HL-60/S4 treated with phorbol 12-myristate 13-acetate at 8.2 ng/mL for 4 days and 3 days (cell line): Measurements from ENCODE around the gene DTX1.

ENCODE experiments used
- in situ Hi-C: fragments of 300-500 bp; cut with MboI; formaldehyde crosslinking; loops from 2 replicates; pipeline ENCODE4 v1.15.0; 2022; ENCODE audit warnings: low sequenced_read_pairs

Gene DTX1

DNA sequence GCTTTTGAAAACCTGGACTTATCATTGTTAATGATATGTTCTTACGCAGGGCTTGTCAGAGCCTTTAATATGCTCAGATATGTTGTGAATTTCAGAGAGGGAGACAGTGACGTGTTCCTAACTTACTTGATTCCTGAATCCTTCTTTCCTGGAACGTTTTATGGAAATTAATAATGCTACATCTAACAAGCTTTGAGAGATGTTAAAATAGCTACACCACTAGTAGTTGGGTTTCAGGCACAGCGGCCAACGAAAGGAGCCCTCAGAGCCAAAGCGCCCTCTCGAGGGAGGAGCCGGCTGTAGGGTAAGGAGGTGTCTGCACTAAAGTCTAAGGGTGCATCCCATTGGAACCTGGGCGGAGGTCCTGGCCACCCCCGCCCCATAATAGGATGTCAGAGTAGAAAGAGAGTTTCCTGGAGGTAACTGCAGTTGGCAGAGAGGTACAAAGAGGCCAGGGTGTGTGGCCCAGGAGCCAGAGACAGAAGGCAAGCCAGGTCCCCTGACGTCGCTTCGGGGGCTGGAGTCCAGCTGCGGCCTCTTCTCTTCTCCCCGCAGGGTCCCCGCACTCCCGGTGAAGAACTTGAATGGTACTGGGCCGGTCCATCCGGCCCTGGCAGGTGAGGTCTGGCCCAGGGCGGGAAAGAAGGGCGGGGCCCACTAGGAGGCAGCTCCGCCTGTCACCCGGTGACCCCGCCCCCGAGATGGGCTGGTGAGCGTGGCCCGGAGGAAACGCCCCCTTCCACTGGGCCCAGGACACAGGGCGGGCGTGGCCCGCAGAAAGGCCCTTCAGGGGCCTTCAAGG is 36.3 kb downstream of the DTX1 start:
- in situ Hi-C loops, result no loop called here

DNA sequence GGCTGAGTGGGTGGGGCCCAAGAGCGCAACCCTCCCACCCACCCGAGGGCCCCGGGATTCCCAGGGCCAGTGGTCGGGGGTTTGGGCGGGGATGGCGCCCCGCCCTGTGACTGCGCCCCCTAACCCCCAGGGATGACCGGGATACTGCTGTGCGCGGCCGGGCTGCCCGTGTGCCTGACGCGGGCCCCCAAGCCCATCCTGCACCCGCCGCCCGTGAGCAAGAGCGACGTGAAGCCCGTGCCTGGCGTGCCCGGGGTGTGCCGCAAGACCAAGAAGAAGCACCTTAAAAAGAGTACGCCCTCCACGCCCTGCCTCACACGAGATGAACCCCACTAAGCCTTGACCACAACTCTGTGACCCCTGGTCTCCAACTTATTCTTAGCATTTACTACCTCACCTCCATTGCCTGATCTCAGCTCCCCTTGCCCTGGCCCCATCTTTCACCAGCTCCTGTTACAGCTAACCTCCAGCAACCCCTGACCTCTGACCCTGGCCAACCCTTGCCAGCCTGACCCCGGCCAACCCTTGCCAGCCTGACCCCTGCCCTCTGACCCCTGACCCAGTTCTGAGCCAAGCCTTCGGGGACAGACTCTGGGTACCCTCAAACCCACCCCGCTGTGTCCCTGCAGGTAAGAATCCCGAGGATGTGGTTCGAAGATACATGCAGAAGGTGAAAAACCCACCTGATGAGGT is 37.0 kb downstream of the DTX1 start:
- in situ Hi-C loops, result no loop called here

DNA sequence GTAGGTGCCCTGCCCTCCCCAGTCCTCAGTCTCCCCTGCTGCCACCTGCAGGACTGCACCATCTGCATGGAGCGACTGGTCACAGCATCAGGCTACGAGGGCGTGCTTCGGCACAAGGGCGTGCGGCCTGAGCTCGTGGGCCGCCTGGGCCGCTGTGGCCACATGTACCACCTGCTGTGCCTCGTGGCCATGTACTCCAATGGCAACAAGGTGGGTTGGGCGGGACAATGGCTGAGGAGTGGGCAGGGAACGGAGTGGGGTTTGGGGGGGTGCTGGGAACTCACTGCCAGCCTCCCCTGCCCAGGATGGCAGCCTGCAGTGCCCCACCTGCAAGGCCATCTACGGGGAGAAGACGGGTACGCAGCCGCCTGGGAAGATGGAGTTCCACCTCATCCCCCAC is 38.2 kb downstream of the DTX1 start:
- in situ Hi-C loops, result no loop called here

DNA sequence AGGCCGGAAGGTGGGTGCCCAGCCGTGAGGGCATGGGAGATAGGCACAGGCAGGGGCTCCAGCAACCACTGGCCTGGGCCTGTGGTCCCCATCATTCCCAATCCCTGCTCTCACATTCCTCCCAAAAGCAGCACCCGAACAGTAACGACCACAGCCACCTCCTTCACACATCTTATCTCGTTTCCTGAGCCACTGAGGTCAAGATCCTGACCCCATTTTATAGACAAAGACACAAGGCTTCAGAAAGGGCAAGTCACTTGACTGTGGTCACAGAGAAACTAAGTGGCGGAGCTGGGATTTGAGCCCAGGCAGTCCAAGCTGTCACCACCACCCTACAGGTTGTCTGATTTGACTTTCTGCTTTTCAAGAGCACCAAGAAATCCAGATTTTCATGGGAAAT is 38.9 kb downstream of the DTX1 start:
- in situ Hi-C loops, result no loop called here

DNA sequence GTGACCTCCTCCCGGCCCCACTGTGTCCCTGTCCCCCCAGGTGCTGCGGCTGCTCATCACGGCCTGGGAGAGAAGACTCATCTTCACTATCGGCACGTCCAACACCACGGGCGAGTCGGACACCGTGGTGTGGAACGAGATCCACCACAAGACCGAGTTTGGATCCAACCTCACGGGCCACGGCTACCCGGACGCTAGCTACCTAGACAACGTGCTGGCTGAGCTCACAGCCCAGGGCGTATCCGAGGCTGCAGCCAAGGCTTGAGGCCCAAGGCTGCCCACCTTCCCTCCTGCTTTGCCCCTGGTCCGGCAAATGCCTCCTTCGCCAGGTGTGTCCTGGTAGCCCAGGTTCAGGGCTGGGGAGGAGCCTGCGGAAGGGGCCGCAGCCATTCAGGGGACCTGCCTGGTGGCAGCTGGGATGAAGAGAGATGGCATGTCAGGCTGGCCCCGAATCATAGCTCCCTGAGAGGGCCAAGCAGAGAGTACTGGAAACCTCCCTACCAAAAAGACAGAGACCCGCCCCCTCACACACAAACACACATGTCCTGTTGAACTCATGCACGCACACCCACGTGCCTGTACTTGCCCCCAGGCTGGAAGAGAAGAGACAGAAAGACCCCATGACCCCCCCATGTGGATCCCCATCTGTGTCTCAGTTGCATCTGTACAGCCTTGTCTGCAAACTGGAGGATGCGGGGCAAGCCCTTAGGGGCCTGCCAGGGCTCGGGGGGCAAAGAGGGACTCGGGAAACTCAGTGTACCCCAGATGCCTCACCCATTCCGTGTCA is 40.3 kb downstream of the DTX1 start:
- in situ Hi-C loops, result no loop called here

DNA sequence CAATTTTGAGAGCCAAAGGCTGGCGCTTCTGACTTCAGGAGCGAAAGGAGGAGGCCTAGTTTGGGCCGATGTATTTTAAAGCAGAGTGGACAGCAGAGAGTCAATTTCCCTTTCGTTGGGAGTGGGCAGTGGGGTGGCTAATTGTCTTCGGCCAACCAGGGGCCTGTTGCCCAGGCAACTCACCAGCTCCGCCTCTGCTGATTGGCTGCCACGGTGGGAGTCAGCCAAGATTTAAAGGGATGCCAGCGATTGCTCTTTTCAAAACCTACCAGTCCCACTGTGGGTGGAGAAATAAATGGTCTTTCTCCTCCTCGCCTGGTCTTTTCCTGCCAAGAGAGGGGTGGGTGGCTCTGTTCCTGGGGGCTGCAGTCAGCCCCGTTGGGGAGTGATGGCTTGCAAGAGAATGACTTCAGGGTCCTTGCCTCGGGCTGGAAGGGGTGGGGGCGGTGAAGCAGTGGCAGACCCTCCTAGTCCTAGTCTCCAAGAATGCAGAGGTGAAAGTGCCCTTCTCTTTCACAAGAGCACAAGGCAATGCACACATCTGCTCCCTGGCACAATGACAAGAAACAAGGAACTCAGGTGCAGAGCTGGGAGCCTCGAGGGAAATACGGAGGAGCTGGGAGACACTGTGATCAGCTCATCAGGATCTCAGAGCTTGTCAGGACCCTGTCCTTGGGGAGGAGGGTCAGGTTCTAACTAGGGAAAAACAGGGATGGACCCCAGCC is 41.3 kb downstream of the DTX1 start:
- in situ Hi-C loops, result no loop called here

GRCh38 chr12:113098441-113099028 is 42.0 kb downstream of the DTX1 start:
- in situ Hi-C loops, result no loop called here

- in situ Hi-C loops, result no loop called here
These were observed 42.8 kb downstream of the DTX1 start for GRCh38 chr12:113099364-113099763.

- in situ Hi-C loops, result no loop called here
These were observed 43.2 kb downstream of the DTX1 start for GRCh38 chr12:113099764-113100163.

DNA sequence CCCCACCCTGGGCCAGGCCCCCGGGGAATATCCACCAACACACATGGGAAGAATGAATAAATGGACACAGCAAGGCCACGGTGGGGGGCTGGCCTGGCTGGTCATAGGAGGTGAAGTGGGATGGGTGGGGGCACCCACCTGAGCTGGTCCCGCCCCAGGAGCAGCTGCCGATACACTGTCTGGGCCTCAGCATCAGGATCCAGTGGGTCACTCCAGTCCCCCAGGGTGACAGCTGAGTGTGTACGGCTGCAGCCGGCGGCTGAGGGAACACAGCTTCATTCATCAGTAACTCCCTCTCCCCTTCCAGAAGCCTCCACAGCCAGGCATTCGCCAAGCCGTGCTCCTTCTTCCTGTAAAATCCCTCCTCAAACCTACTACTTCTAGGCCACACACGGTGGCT is 45.2 kb downstream of the DTX1 start:
- in situ Hi-C loops, result no loop called here

- in situ Hi-C loops, result no loop called here
These were observed 46.3 kb downstream of the DTX1 start for GRCh38 chr12:113102811-113103210.

DNA sequence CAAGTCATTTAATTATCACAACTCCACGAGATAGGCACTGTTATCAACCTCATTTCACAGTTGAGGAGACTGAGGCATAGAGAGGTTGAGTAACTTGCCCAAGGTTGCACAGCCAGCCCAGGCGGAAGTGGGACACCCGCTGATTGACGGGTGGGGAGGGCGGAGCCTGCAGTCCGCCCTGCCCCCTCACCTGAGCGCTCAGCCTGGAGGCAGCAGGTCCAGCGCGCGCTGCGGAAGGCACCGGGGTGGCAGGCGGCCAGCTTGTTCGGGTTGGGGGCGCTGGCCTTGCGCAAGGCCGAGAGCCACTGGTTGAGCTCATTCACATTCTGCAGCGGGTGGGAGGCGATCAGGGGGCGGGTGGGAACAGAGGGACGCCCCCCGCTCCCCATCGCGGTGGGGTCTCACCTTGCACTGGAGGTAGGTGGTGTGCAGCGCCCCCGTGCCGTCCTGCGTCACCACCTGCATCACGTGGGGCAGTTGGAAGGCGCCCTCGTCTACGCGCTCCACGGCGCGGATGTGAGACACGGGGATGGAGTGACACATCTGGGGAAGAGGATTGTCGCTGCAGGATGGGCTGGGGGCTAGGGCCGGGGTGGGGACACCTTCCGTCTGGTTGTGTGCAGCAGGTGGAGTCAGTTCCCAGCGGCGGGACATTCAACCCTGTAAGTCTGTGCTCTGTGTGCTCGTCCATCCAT is 47.4 kb downstream of the DTX1 start:
- in situ Hi-C loops, result no loop called here

DNA sequence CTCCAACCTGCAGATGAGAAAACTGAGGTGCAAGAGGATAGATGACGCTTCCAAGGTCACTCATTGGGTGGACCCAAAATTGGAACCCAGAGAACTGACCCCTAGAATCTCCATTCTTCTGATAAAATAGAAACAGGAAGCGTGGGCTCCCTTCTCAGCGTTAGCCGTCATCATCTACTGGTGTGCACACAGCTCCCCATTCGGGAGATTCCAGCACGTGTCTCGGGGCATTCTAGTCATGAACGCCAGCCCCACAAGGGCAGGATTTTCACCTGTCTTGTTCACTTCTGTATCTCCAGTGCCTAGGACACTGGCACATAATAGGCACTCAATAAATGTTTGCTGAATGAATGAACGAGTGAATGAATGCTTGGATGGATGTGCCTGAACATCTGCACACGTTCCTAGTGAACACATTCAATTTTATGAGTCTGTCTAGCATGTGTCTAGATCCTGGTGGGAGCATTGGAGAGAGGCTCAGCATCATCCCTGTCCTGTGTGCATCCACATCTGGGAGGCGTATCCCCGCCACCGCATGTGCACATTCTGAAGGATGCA is 48.5 kb downstream of the DTX1 start:
- in situ Hi-C loops, result no loop called here

DNA sequence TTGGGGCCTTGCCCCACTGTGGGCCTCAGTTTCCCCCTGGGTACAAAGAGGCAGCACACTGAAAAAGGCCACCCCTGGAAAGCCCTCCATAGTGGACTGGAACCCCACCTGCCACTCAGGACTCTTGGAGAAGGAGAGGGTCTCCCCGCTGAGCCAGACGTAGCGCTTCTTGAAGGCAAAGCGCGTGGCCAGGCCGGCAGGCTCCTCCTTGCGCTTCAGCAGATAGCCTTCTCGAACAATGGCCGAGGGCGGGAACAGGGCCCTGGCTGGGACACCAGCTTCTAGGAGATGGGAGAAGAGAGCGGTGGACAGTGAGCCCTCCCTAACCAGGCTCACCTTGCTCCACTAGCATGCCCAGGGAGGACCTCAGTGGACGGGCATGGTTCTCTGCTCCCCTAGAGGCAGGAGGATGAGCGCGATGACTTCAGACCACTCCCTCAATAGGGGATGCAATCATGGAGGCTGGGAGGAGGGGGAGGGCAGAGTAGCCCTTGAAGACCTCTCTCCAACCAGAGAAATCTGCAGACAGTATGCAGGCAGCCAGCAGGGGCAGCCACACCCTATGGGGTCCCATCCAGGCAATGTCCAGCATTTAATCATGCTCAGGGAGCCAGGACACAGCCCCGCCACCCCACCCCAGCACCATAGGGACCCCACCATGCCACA is 49.2 kb downstream of the DTX1 start:
- in situ Hi-C loops, result no loop called here

DNA sequence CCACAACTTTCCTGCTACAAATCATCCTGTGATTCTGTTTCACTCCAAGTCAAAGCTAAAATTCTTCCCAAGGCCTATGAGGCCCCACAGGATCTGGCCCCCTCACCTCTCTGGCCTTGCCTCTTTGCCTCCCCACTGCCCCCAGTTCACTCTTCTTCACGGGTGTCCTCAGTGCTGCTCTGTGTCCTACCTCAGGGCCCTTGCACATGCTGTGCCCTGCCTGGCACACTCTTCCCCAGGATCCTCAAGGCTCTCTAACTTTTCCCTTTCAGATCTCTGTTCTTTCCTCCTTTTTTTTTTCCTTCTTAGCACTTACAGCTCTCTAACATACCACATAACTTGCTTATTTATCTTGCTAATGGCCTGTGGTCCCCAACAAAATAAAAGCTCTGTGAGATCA is 49.8 kb downstream of the DTX1 start:
- in situ Hi-C loops, result no loop called here

DNA sequence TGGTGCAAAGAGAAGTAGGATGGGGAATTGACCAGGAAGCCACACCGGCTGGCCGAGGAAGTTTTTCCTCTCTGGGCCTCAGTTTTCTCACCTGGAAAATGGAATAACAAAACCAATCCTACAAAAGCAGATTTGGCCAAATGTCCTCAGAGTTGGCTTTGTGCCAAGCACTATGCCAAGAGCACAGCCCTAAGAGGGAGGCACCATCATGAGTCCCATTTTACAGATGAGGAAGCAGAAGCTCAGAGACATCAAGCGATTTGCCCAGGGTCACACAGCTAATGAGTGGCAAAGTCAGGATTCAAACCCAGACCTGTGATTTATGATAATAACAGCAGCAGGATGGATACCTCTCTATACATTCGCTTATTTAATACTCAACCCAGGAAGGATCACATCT is 51.8 kb downstream of the DTX1 start:
- in situ Hi-C loops, result no loop called here

DNA sequence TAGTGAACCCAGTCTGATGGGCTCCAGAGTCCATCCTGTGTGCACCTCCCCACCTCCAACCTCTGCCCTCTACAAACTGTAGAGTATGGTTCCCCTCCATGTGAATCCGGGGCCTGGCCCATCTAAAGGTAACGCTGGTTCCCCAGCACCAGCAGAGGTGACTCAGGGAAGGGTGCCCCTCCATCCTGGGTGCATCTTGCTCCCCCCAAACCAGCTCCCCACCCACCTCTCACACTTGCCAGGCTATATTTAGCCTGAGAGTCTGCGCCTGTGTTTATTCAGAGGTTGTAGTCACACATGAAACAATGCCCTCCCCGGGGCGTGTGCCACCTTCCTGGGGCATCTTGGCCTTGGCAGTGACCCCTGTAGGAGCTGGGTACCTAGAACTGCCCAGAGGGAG is 52.8 kb downstream of the DTX1 start:
- in situ Hi-C loops, result no loop called here

DNA sequence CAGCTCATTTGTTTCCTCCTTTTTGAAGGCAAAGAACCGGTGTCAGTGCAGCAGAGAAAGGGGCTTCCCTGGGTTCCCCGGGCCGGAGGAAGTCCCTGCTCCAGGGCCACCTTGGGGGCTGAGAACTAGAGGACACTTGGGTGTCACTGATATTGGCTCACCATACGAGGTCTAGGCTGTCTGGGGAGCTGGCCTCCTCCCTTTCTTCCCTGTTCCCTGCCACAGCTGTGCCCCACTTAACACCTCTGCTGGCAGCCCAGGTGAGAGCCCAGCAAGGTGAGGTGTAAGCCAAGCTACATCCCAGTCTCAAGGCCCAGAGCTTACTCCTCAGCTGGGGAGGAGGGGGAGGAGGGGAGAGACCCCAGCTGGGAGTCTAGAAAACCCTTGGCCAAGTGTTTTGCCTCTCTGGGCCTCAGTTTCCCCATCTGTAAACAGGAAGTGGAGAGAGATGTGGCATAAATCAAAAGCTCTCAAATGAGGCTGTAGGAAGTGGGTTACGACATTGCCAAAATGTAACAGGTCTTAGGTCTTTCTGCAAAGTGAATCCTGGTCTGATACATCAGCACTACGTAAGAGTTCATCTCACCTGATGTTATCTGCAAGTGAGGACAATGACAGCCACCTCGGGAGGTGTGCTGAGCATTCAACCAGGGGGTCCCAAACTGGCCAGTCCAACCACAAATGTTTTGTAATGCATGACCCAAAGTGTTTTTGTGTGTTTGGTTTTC is 53.5 kb downstream of the DTX1 start:
- in situ Hi-C loops, result no loop called here

DNA sequence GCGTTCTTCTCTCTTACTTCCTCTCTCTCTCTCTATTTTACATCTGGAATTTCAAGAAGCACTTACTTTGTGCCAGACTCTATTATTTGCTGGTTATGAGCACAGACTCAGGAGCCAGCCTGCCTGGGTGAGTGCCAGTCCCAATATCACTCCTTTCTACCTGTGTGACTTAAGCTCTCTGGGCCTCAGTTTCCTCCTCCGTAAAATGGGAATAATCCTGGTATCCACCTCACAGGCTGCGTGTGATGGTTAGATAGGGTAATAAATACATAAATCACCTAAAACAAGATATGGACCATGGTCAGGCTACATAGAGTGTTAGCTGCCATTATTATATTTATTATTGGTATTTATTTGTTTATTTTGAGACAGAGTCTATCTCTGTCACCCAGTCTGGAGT is 54.7 kb downstream of the DTX1 start:
- in situ Hi-C loops, result no loop called here
